ENCODE measurements around the gene TESK1.

DNA sequence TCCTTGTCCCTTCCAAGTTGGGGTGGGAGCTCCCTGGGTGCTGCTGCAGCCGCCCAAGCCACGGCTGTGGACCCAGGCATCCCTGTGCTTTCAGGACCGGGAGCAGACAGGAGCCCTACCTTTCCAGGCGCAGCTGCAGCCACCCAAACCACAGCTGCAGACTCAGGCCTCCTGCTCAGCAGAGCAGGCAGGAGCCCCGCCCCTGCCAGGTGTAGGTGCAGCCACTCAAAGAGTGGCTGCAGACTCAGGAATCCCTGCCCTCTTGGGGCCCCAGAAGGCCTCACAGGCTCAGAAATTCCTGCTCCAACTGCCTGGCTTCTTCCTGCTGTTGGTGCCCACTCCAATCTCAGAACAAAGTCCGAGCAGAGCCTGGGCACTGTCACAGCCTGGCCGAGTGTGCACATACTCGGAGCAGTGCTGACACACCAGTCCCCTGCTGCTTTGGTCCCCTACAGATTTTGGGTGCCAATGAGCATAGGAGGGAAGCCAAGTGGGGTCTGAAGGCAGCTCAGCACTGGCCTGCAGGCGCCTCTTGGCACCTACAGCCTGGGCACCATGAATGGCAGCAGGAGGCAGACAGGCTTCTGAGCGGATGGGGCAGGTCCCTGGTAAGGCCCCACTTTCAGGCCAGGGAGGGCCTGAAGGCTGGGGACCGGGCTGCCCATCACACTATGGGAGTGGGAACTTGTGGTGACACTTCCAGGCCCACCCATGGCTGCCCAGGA, 6.0 kb upstream of the TESK1 start:
- TF ChIP-seq, protein P1, sequence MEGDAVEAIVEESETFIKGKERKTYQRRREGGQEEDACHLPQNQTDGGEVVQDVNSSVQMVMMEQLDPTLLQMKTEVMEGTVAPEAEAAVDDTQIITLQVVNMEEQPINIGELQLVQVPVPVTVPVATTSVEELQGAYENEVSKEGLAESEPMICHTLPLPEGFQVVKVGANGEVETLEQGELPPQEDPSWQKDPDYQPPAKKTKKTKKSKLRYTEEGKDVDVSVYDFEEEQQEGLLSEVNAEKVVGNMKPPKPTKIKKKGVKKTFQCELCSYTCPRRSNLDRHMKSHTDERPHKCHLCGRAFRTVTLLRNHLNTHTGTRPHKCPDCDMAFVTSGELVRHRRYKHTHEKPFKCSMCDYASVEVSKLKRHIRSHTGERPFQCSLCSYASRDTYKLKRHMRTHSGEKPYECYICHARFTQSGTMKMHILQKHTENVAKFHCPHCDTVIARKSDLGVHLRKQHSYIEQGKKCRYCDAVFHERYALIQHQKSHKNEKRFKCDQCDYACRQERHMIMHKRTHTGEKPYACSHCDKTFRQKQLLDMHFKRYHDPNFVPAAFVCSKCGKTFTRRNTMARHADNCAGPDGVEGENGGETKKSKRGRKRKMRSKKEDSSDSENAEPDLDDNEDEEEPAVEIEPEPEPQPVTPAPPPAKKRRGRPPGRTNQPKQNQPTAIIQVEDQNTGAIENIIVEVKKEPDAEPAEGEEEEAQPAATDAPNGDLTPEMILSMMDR (IDR thresholded peaks at IDR 0.05) = no peak
- no peak for TF ChIP-seq EZH2 (IDR thresholded peaks at IDR 0.05; ENCODE audit: borderline replicate concordance, insufficient read depth, low read depth, low read length, poor library complexity, severe bottlenecking)

Data from B cell (primary cell).